Nephron (organoid): Measurements from ENCODE around the gene GPRIN3.

Experiments
- H3K27ac Mint-ChIP-seq, 3 experiments: 2 replicates each; pipeline ENCODE4 v1.8.0; 2020; ENCODE audit warnings: mixed read lengths in 3 of 3, mild to moderate bottlenecking in 2 of 3, moderate library complexity in 1 of 3
- H3K27me3 Mint-ChIP-seq: 2 replicates; pipeline ENCODE4 v1.8.0; 2021; ENCODE audit warnings: low read depth, mild to moderate bottlenecking, moderate library complexity, mixed read lengths
- H3K36me3 Mint-ChIP-seq: 2 replicates; pipeline ENCODE4 v1.8.0; 2020; ENCODE audit warnings: low read depth, mixed read lengths
- H3K4me1 Mint-ChIP-seq: 2 replicates; pipeline ENCODE4 v1.8.0; 2020; ENCODE audit warnings: mixed read lengths
- H3K4me3 Mint-ChIP-seq, 3 experiments: 2 replicates each; pipeline ENCODE4 v1.8.0; 2020; ENCODE audit warnings: mild to moderate bottlenecking in 3 of 3, mixed read lengths in 3 of 3, moderate library complexity in 2 of 3
- H3K9me3 Mint-ChIP-seq: 2 replicates; pipeline ENCODE4 v1.8.0; 2020; ENCODE audit warnings: mixed read lengths
- TF ChIP-seq, protein P1 (sequence below), 3 experiments: fragments of 200-600 bp; sonication (generic); IDR thresholded peaks; one replicate each; pipeline ENCODE4 v1.5.0; 2021; ENCODE audit warnings: antibody characterized with exemption in 3 of 3; ENCODE audit not compliant: unreplicated experiment in 3 of 3

The GPRIN3 gene

DNA sequence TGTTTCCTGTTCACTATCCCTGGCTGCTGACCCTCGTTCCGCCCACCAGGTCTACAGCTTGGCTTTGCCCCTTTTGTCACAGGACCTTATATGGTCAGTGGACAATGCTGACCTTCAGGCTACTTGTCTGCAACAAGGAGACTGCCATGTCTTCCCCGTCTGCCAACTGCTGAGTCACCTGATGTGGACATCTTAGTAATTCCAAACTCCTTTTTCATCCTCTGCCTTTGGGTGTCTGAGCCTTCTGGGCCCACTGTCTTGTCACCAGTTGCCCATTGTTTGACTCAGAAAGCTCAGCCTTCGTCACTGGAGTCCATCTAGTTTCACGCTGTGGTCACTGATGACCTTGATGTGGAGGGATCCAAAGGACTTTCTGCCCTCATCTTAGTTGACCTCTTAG lies 30.2 kb downstream of the GPRIN3 start:
- Mint-ChIP-seq H3K4me3 (no peak overlapping the region), H3K9me3 (no peaks in the 10 kb centered on the region), H3K36me3 (no peaks in the 10 kb centered on the region), H3K27ac (no peak overlapping the region), H3K27me3 (no peaks in the 10 kb centered on the region), H3K4me1 (no peaks in the 10 kb centered on the region)
- TF ChIP-seq, protein P1, sequence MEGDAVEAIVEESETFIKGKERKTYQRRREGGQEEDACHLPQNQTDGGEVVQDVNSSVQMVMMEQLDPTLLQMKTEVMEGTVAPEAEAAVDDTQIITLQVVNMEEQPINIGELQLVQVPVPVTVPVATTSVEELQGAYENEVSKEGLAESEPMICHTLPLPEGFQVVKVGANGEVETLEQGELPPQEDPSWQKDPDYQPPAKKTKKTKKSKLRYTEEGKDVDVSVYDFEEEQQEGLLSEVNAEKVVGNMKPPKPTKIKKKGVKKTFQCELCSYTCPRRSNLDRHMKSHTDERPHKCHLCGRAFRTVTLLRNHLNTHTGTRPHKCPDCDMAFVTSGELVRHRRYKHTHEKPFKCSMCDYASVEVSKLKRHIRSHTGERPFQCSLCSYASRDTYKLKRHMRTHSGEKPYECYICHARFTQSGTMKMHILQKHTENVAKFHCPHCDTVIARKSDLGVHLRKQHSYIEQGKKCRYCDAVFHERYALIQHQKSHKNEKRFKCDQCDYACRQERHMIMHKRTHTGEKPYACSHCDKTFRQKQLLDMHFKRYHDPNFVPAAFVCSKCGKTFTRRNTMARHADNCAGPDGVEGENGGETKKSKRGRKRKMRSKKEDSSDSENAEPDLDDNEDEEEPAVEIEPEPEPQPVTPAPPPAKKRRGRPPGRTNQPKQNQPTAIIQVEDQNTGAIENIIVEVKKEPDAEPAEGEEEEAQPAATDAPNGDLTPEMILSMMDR (IDR thresholded peaks at IDR 0.05; ENCODE audit: unreplicated experiment in 3 of 3), result no peak

DNA sequence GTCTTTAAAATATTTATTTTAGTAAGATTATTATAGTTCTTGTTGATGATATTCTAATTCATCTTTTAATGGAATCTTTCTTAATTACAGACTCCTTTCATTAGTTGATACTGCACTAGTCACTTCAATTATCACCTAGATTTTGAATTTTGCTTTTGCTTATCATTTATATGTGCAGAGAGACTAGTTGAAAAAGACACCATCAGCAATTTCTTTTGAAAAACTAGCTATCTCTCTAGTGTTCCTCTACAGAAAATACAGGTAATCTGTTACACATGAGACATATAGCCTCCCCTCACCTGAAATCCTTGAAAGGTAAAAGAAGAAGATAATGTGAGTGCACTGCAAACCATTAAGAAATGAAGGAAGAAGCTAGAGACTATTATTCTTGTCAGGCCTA lies 31.3 kb downstream of the GPRIN3 start:
- TF ChIP-seq, protein P1 (IDR thresholded peaks at IDR 0.05; ENCODE audit: unreplicated experiment in 3 of 3), result no peak
- peak overlapping the region in 1 of 3 experiments; percentile 23 for H3K27ac Mint-ChIP-seq
- no peaks in the 10 kb centered on the region for H3K9me3 Mint-ChIP-seq
- no peaks in the 10 kb centered on the region for H3K4me1 Mint-ChIP-seq
- no peaks in the 10 kb centered on the region for H3K27me3 Mint-ChIP-seq
- H3K36me3 Mint-ChIP-seq, result no peaks in the 10 kb centered on the region
- H3K4me3 Mint-ChIP-seq, result no peak overlapping the region

DNA sequence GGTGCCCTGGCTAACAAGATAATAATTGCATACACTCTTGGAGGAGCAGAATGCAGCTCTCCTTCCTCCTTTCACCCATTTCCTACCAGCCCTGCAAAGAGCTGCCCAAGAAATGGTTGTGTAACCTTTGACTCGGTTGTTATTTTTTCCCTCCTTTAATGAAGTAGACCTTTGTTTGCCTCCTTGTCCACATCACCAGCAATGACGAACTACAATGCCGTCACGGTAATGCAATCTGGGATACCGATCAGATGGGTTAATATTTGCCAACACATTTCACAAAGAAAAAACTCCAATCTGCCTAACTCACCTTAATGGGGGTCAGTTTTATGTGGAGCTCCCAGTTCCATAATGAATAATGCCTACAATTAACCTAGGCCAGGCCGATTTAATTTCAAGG lies 32.0 kb downstream of the GPRIN3 start:
- TF ChIP-seq, protein P1 (IDR thresholded peaks at IDR 0.05; ENCODE audit: unreplicated experiment in 3 of 3), result no peak
- H3K27me3 Mint-ChIP-seq, result no peaks in the 10 kb centered on the region
- H3K4me1 Mint-ChIP-seq, result no peaks in the 10 kb centered on the region
- no peak overlapping the region for H3K4me3 Mint-ChIP-seq
- peak overlapping the region; percentile 56 to 94 (median 89) for H3K27ac Mint-ChIP-seq
- no peaks in the 10 kb centered on the region for H3K36me3 Mint-ChIP-seq
- no peaks in the 10 kb centered on the region for H3K9me3 Mint-ChIP-seq

DNA sequence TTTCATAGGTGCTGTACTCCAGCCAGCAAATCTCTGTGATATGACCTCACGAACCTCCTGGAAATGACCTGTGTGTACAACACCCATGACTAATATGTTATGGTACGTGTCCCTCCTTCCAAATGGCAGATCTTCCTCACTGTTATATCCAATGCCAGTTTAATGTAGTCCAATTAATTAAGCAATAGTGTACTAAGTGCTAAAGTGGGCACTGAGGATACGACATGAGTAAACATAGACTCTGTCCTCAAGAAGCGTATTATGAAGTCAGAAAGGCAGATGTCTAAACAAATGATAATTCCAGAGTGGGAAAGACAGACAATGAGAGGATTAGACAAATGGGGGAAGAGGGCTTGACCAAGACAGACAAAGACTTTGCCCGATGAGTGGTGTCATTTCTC lies 33.9 kb downstream of the GPRIN3 start:
- peaks cover 5% of the 10 kb centered on the region for H3K4me1 Mint-ChIP-seq
- H3K4me3 Mint-ChIP-seq, result no peak overlapping the region
- H3K36me3 Mint-ChIP-seq, result no peaks in the 10 kb centered on the region
- TF ChIP-seq, protein P1 (IDR thresholded peaks at IDR 0.05; ENCODE audit: unreplicated experiment in 3 of 3), result no peak
- no peaks in the 10 kb centered on the region for H3K9me3 Mint-ChIP-seq
- no peaks in the 10 kb centered on the region for H3K27me3 Mint-ChIP-seq
- H3K27ac Mint-ChIP-seq, result no peak overlapping the region

DNA sequence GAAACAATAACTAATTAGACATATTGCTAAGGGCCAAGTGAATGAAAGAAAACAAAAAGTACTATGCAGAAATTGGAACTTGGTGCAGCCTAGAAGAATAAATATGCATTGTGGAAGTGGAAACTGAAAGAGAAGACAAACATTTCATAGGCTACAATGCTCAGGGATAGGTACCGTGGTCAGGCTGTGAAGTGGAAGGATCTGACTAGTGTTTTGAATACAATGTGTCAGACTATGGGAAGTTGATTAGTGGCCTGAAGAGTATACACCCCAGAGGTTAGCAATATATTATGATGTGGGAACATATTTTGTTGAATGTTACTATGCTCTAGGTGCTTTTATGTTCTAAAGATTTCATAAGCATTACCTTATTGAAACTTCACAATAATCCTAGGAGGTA lies 36.8 kb downstream of the GPRIN3 start:
- Mint-ChIP-seq H3K27ac (no peak overlapping the region), H3K27me3 (no peaks in the 10 kb centered on the region), H3K4me1 (peaks cover 5% of the 10 kb centered on the region), H3K9me3 (no peaks in the 10 kb centered on the region), H3K4me3 (no peak overlapping the region), H3K36me3 (no peaks in the 10 kb centered on the region)
- TF ChIP-seq, protein P1 (IDR thresholded peaks at IDR 0.05; ENCODE audit: unreplicated experiment in 3 of 3), result no peak

DNA sequence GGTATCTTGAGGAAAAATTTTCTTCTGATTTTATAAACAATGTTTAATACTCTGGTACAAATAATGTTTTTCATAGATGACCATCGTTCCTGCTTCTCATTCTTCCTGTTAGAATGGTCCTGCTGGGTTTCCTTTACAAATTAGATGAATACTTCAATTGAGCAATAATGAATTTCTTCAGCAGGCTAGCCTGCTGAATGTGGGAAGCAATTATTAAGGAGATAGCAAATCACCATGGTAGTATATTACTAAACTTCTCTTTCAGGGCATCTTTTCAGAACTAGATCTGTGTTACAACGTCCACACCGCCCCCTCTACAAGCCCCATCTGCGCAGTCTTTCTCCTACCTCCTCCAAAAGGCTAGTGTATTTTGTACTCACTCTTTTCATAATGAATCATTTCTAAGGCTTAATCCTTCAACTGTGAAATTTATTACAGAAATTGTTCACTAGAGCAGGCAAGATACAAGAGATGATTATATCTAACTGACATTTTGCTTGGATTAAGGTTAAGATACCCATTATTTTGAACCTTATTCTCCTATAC lies 38.4 kb downstream of the GPRIN3 start:
- Mint-ChIP-seq H3K27ac (no peak overlapping the region), H3K4me3 (no peak overlapping the region), H3K36me3 (no peaks in the 10 kb centered on the region), H3K4me1 (peaks cover 5% of the 10 kb centered on the region), H3K27me3 (no peaks in the 10 kb centered on the region), H3K9me3 (peaks cover 3% of the 10 kb centered on the region)
- TF ChIP-seq, protein P1 (IDR thresholded peaks at IDR 0.05; ENCODE audit: unreplicated experiment in 3 of 3), result no peak
